ENCODE data around the gene SLC25A41.

GRCh38 chr19:6440905-6441304 is 7.3 kb upstream of the SLC25A41 start:
- TF ChIP-seq CTCF (IDR thresholded peaks at IDR 0.05; ENCODE audit: control extremely low read depth in 1 of 3, insufficient read depth in 1 of 3, low read depth in 1 of 3, low read length in 3 of 3) (no peak), MAX (IDR thresholded peaks at IDR 0.05) (no peak)

All from H1 (cell line).